ENCODE measurements around the gene STK10.

Gene STK10

DNA sequence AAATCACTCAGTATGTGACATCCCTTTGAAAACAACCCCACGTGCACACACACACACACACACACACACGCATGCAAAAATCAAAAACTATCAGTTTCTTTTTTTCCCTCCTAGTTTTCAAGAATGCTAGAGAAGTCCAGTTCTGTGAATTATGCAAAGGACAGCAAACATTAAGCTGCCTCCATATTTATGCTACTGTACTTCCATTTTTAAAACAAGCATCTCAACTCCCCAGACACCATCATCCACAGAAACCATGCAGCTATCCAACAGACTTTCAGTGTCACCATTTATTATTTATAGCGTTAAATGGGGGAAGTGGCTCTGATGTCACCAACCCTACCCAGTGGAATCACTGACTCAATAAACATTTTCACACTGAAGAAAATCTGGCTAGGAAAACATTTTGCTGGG is 183.2 kb downstream of the STK10 start:
- no peak for DNase-seq

DNA sequence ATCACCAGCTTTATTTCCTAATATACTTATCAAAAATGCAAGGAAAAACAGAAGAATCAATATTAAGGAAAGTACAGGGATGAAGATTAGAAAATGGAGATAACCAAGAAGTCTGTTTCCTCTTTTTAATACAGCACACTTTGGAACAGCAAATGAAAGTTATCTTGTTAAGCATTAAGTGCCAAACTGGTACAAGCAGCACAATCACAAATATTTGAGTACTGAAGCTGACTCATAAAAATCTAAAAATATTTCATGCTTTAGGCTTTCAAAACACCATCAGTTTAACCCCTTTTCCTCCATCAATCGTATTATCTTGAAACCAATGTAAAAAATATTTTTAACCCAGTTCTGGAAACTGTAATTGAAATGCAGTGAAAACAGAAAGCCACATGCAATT is 184.3 kb downstream of the STK10 start:
- DNase-seq: no peak

DNA sequence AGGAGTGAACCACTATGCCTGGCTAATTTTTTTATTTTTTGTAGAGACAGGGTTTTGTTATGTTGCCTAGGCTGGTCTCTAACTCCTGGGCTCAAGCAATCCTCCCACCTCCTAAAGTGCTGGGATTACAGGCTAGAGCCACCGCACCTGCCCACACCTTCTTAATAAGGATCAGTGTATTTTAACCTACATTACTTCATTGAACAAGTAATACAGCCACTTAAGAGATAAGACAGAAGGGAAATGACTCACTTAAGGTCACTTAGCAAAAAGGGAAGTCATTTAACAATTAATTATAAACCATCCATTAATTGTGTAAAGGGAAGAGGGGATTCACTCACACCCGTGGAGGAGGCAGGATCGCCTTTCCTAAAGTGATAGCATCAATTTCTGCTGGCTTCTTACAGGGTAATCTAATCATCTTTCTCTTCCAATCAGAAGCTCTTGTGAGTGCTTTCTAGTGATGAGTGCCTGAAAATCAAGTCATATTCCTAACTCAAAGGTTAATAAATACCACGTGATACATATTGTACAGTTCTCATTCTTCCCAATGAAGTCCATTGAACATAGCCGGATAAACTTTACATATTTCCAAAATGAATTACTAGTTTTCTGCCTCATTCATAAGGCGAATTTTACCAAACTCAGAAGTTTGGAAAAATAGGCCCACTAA is 185.0 kb downstream of the STK10 start:
- DNase-seq: no peak

DNA sequence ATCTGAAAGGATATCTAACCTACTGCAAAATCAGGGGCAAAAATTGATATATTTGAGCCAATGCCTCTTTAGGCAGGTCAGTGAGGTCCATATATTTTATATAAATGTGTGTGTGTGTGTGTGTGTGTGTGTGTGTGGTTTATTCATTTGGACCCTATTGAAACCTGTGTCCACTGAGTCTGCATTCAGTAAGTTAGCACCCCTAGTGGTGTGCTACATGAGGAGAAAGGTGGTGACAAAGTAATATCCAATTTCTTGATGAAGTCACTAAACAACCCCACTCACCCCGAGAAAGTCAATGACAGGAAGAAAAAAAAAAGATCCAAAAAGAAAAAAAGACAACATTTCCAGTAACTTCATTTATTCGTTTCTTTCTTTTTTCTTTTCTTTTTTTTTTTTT is 185.7 kb downstream of the STK10 start:
- DNase-seq: no peak

DNA sequence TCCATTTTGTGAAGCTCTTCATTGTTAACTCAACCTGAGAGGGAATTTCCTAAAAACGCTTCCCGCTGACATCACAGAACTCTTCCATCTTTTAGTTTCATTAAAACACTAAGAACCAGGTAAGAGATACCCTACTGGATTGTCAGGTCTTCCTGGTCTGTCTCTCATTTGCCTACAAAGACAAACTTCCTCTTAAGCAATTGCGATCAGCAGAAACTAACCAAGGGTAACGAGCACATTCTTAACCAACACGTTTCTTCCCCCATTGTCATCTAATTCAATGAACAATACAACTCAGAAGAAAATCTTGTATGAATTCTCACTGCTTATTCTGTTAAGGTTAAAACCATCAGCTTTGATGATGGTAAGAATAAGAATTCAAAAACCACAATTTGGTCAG is 188.1 kb downstream of the STK10 start:
- no peak for DNase-seq

DNA sequence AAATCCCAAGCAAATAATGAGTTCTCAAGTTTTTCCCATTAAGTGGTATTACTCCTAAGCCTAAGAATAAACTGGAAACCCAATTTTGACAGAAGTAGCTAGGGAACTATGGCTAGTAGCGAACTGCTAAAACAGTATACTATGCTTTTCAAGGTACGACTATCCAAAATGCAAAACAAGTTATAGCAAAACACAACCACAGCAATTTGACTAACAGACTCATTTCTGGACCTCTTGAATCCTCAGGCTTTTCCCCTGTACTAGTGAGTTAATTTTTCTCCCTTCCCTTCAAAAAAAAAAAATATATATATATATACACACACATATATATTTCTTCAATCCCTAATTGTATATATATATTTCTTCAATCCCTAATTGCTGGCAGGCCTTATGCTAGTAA is 188.9 kb downstream of the STK10 start:
- no peak for DNase-seq

DNA sequence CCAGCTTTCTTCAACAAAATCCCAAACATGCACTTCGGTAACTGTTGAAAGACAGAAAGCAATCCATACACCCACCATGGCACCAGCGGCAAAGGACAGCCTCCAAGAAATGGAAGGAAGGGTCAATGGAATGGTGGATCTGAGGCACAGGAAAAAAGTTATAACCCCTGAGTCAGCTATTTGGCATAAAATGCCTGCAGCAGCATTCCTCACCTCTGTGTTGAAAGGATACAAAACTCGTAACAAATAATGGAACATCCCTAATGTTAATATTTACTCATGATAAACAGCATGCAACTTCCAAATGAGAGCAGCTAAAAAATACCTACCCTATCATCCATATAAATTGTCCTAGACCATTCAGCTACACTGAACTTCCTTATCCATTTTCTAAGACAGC is 191.0 kb downstream of the STK10 start:
- DNase-seq: no peak

DNA sequence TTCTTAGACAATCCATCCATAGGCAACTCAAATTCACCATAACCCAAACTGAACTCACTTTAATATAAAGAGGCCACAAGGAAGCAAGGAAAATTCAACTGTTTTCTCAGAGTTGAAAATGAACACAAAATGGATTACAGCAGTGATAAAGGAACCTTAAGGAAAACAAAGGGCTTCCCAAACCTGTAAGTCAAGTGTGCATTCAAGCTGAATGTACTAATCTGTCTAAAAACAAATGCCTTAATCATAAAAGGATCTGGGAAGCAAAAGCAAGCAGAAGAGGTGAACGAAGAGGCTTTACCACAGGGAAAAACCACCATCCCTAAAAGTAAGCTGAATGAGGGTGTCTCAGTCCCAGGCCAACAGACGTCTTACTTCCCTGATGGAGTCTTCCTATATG is 195.2 kb downstream of the STK10 start:
- no peak for DNase-seq

DNA sequence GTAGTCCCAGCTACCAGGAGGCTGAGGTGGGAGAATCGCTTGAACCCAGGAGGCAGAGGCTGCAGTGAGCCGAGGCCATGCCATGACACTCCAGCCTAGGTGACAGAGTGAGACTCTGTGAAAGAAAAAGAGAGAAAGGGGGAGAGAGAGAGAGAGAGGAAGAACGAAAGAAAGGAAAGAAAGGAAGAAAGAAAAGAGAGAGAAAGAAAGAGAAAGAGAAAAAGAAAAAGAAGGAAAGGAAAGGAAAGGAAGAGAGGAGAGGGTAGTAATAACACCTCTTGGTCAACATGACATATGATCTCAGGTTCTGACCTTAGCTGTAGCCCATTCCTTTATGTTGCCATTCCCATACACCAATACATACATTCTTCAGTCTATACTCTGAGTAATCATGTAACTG is 195.7 kb downstream of the STK10 start:
- DNase-seq: no peak
